K562 (cell line): ENCODE data around the gene GCHFR. TPM values are rescaled to one million over a fixed set of nuclear protein-coding genes. Genes with fewer than 3 reads are reported as not detected.

Experiments used
- CHCHD3 ChIP-seq: fragments of 250-450 bp; sonication (Bioruptor Pico); IDR thresholded peaks from 2 replicates; pipeline ENCODE4 v2.1.2; 2022; ENCODE audit warnings: mild to moderate bottlenecking
- DIDO1 ChIP-seq: fragments of 450-650 bp; IDR thresholded peaks from 2 replicates; pipeline ENCODE4 v1.6.1; 2016; ENCODE audit warnings: low read depth, missing biosample characterization, missing genetic modification characterization
- DMBX1 ChIP-seq: fragments of 250-450 bp; sonication (Bioruptor Pico); IDR thresholded peaks from 2 replicates; pipeline ENCODE4 v1.8.0; 2022; ENCODE audit warnings: inconsistent platforms, mild to moderate bottlenecking, moderate library complexity, borderline replicate concordance
- KHSRP ChIP-seq: fragments of 450-650 bp; IDR thresholded peaks from 2 replicates; pipeline ENCODE4 v1.6.1; 2017
- NR3C1 ChIP-seq: sonication (generic); formaldehyde crosslinking; IDR thresholded peaks from 2 replicates; pipeline ENCODE4 v1.8.1; 2022; ENCODE audit warnings: missing genetic modification reagents
- PHB2 ChIP-seq: fragments of 450-650 bp; IDR thresholded peaks from 2 replicates; pipeline ENCODE4 v1.6.1; 2017; ENCODE audit warnings: low read depth
- PYGO2 ChIP-seq: fragments of 450-650 bp; IDR thresholded peaks from 2 replicates; pipeline ENCODE4 v1.6.1; 2016; ENCODE audit warnings: mild to moderate bottlenecking, missing genetic modification characterization, moderate library complexity, missing compliant biosample characterization
- RBM25 ChIP-seq: fragments of 200-400 bp; formaldehyde crosslinking; IDR thresholded peaks from 2 replicates; pipeline ENCODE4 v1.6.1; 2018; ENCODE audit warnings: low read length, low read depth, moderate library complexity; ENCODE audit not compliant: severe bottlenecking
- TRIM25 ChIP-seq: fragments of 450-650 bp; IDR thresholded peaks from 2 replicates; pipeline ENCODE4 v1.7.0; 2016; ENCODE audit warnings: borderline replicate concordance
- ZKSCAN1 ChIP-seq: fragments of 150-350 bp; IDR thresholded peaks from 2 replicates; pipeline ENCODE4 v1.6.1; 2016; ENCODE audit warnings: low read depth, low read length
- ZNF124 ChIP-seq: sonication (generic); formaldehyde crosslinking; IDR thresholded peaks from 2 replicates; pipeline ENCODE4 v1.8.1; 2022; ENCODE audit warnings: missing genetic modification reagents
- ZNF143 ChIP-seq: sonication (generic); formaldehyde crosslinking; IDR thresholded peaks from 2 replicates; pipeline ENCODE4 v1.9.0; 2022; ENCODE audit warnings: mild to moderate bottlenecking, missing genetic modification reagents
- ZNF175 ChIP-seq: fragments of 200-800 bp; sonication (Bioruptor generic); IDR thresholded peaks from 2 replicates; pipeline ENCODE4 v1.6.1; 2016; ENCODE audit warnings: low read depth, mild to moderate bottlenecking, missing genetic modification characterization, missing compliant biosample characterization
- ZNF184 ChIP-seq: sonication (generic); formaldehyde crosslinking; IDR thresholded peaks from 2 replicates; pipeline ENCODE4 v1.5.0; 2020; ENCODE audit warnings: missing genetic modification reagents
- polyA plus RNA-seq, 8 experiments: library from polyadenylated mRNA; depleted of rRNA in 4 of 8; stranded (reverse) in 5 of 8; unstranded in 3 of 8; fragments of >200 nt; fragmentation: Nextera tagmentation in 2 of 8; fragmentation: Illumina TruSeq in 1 of 8; extraction: Ambion mirVana in 2 of 8; extraction: Trizol in 1 of 8; gene quantifications; 2 replicates each; pipeline versions ENCODE4 v1.2.1 to v1.2.3, GENCODE V29; 2011 to 2014; ENCODE audit warnings: inconsistent platforms in 1 of 8, missing spikeins in 1 of 8
- total RNA-seq, 7 experiments: library from RNA; depleted of rRNA in 6 of 7; stranded (reverse); fragments of >200 nt in 6 of 7; fragmentation: Illumina TruSeq in 2 of 7; extraction: Trizol in 2 of 7; gene quantifications; 2 replicates each; pipeline versions ENCODE4 v1.2.1 to v1.2.3, GENCODE V29; 2011 to 2021; ENCODE audit warnings: low replicate concordance in 1 of 7
- TF ChIP-seq, protein P1 (sequence below), 2 experiments: fragments of 150-350 bp in 1 of 2; IDR thresholded peaks; 2 replicates each; pipeline ENCODE4 v1.6.1; 2012 to 2016; ENCODE audit warnings: low read depth in 2 of 2, low read length in 2 of 2, mild to moderate bottlenecking in 1 of 2, moderate library complexity in 1 of 2
- TF ChIP-seq, protein P2 (sequence below): fragments of 450-650 bp; formaldehyde crosslinking; IDR thresholded peaks from 2 replicates; pipeline ENCODE4 v1.4.0; 2022; ENCODE audit warnings: mild to moderate bottlenecking, moderate library complexity
- TF ChIP-seq, protein P3 (sequence below): fragments of 250-450 bp; sonication (Bioruptor Pico); IDR thresholded peaks from 2 replicates; pipeline ENCODE4 v1.8.0; 2022; ENCODE audit warnings: inconsistent platforms, mild to moderate bottlenecking, moderate library complexity, borderline replicate concordance
- TF ChIP-seq, protein P4 (sequence below): conservative IDR thresholded peaks from 2 replicates; pipeline ENCODE4 v1.6.1; 2011; ENCODE audit warnings: low read depth, mild to moderate bottlenecking, low read length; ENCODE audit not compliant: control insufficient read depth

Gene GCHFR
- total and polyA plus RNA-seq, 9 of the 15 experiments (the other 6 are each of a cell fraction or from before 2014, with no cell fraction given): 8.7 to 83.5 (median 20.8) TPM

- no peak for TF ChIP-seq PYGO2
- TF ChIP-seq KHSRP: no peak
- no peak for TF ChIP-seq RBM25
- TF ChIP-seq DMBX1 (CRISPR knock-in tag): 0 out of 2 replicates have a peak, but pooled peaks have one; percentile 39
- no peak for TF ChIP-seq ZKSCAN1
- no peak for TF ChIP-seq ZNF184 (CRISPR knock-in tag)
- no peak for TF ChIP-seq DIDO1 (tag)
- peak; percentile 77; the same call in 1 of the 2 replicates for TF ChIP-seq ZNF175 (CRISPR knock-in tag)
- TF ChIP-seq NR3C1: no peak
- TF ChIP-seq ZNF143 (CRISPR knock-in tag): peak; percentile 99
- TF ChIP-seq, protein P1, sequence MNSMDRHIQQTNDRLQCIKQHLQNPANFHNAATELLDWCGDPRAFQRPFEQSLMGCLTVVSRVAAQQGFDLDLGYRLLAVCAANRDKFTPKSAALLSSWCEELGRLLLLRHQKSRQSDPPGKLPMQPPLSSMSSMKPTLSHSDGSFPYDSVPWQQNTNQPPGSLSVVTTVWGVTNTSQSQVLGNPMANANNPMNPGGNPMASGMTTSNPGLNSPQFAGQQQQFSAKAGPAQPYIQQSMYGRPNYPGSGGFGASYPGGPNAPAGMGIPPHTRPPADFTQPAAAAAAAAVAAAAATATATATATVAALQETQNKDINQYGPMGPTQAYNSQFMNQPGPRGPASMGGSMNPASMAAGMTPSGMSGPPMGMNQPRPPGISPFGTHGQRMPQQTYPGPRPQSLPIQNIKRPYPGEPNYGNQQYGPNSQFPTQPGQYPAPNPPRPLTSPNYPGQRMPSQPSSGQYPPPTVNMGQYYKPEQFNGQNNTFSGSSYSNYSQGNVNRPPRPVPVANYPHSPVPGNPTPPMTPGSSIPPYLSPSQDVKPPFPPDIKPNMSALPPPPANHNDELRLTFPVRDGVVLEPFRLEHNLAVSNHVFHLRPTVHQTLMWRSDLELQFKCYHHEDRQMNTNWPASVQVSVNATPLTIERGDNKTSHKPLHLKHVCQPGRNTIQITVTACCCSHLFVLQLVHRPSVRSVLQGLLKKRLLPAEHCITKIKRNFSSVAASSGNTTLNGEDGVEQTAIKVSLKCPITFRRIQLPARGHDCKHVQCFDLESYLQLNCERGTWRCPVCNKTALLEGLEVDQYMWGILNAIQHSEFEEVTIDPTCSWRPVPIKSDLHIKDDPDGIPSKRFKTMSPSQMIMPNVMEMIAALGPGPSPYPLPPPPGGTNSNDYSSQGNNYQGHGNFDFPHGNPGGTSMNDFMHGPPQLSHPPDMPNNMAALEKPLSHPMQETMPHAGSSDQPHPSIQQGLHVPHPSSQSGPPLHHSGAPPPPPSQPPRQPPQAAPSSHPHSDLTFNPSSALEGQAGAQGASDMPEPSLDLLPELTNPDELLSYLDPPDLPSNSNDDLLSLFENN (IDR thresholded peaks at IDR 0.05; ENCODE audit: low read depth in 2 of 2, low read length in 2 of 2): 0 out of 4 replicates have a peak, but pooled peaks of 1 of the 2 experiments have one; percentile 19
- TF ChIP-seq CHCHD3 (CRISPR knock-in tag): no peak
- no peak for TF ChIP-seq TRIM25
- TF ChIP-seq, protein P2, sequence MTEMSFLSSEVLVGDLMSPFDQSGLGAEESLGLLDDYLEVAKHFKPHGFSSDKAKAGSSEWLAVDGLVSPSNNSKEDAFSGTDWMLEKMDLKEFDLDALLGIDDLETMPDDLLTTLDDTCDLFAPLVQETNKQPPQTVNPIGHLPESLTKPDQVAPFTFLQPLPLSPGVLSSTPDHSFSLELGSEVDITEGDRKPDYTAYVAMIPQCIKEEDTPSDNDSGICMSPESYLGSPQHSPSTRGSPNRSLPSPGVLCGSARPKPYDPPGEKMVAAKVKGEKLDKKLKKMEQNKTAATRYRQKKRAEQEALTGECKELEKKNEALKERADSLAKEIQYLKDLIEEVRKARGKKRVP (CRISPR knock-in tag): 0 out of 2 replicates have a peak, but pooled peaks have one; percentile 19
- TF ChIP-seq, protein P3, sequence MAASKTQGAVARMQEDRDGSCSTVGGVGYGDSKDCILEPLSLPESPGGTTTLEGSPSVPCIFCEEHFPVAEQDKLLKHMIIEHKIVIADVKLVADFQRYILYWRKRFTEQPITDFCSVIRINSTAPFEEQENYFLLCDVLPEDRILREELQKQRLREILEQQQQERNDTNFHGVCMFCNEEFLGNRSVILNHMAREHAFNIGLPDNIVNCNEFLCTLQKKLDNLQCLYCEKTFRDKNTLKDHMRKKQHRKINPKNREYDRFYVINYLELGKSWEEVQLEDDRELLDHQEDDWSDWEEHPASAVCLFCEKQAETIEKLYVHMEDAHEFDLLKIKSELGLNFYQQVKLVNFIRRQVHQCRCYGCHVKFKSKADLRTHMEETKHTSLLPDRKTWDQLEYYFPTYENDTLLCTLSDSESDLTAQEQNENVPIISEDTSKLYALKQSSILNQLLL: no peak
- TF ChIP-seq, protein P4, sequence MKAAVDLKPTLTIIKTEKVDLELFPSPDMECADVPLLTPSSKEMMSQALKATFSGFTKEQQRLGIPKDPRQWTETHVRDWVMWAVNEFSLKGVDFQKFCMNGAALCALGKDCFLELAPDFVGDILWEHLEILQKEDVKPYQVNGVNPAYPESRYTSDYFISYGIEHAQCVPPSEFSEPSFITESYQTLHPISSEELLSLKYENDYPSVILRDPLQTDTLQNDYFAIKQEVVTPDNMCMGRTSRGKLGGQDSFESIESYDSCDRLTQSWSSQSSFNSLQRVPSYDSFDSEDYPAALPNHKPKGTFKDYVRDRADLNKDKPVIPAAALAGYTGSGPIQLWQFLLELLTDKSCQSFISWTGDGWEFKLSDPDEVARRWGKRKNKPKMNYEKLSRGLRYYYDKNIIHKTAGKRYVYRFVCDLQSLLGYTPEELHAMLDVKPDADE: peak; percentile 99
- no peak for TF ChIP-seq ZNF124 (CRISPR knock-in tag)
- no peak for TF ChIP-seq PHB2
Measured at GRCh38 chr15:40807028-40807887, 43.4 kb downstream of the GCHFR start, which contains the start of the genes DNAJC17 and ZFYVE19 (continued).
